ENCODE results near the gene PHAF1. TPM values are rescaled to one million over a fixed set of nuclear protein-coding genes. Genes with fewer than 3 reads are reported as not detected.
A peak's percentile ranks its signal among the peaks of the same experiment; 100 is the strongest.

Gene PHAF1
- total RNA-seq, 1 experiment from 2014 or later: 15.7 TPM

DNA sequence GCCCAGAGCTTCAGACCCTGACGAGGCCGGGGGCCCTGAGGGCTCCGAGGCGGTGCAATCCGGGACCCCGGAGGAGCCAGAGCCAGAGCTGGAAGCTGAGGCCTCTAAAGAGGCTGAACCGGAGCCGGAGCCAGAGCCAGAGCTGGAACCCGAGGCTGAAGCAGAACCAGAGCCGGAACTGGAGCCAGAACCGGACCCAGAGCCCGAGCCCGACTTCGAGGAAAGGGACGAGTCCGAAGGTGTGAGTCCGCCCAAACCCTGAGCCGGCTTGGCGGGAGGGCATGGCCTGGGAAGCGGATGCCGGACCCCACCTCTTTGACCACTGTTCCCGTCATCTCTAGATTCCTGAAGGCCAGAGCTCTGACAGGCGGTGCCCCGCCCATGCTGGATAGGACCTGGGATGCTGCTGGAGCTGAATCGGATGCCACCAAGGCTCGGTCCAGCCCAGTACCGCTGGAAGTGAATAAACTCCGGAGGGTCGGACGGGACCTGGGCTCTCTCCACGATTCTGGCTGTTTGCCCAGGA lies 65.0 kb downstream of the PHAF1 start:
- no TSS peak for BruUV-seq (replicated peaks)
- in situ Hi-C loops (cut with HindIII; ENCODE audit: low pct_unique_long_range_greater_than_20kb, low sequenced_read_pairs): no loop called here
- no peaks in the 10 kb centered on the region for H3K9me3 ChIP-seq (ENCODE audit: control insufficient read depth, insufficient read depth, low read depth, low read length)
- POLR2A ChIA-PET: interaction anchor here (0.5 kb wide), 1 partner anchor 21 kb away, joined by 8 read pairs; no protein-coding TSS in a partner anchor
- H3K36me3 ChIP-seq (ENCODE audit: control insufficient read depth, insufficient read depth, low read length): no peaks in the 10 kb centered on the region; the same call in 1 of the 2 replicates
- H3K27ac ChIP-seq (ENCODE audit: low read length): peak overlapping the region; percentile 18
- CTCF ChIA-PET: no interaction called here
- no peak for DNase-seq (ENCODE audit: low read depth, low spot score)
- peaks cover 14% of the 10 kb centered on the region for H3K4me1 ChIP-seq (ENCODE audit: control insufficient read depth, insufficient read depth, low read length)
- no peaks in the 10 kb centered on the region for H3K27me3 ChIP-seq (ENCODE audit: control insufficient read depth, insufficient read depth, low read length)
- peak overlapping the region; percentile 51 to 64 for H3K4me3 ChIP-seq (ENCODE audit: low read depth in 2 of 2, low read length in 2 of 2)
- intact Hi-C loops (cut with micrococcal nuclease; ENCODE audit: unreplicated experiment): no loop called here
- TF ChIP-seq TCF7L2 (IDR thresholded peaks at IDR 0.05; ENCODE audit: low read depth, low read length) (no peak), SIN3A (IDR thresholded peaks at IDR 0.05; ENCODE audit: borderline replicate concordance, insufficient read depth, low read depth, low read length) (no peak), POLR2AphosphoS5 (IDR thresholded peaks at IDR 0.05; ENCODE audit: low read depth, low read length) (no peak)
- TF ChIP-seq, protein P1, sequence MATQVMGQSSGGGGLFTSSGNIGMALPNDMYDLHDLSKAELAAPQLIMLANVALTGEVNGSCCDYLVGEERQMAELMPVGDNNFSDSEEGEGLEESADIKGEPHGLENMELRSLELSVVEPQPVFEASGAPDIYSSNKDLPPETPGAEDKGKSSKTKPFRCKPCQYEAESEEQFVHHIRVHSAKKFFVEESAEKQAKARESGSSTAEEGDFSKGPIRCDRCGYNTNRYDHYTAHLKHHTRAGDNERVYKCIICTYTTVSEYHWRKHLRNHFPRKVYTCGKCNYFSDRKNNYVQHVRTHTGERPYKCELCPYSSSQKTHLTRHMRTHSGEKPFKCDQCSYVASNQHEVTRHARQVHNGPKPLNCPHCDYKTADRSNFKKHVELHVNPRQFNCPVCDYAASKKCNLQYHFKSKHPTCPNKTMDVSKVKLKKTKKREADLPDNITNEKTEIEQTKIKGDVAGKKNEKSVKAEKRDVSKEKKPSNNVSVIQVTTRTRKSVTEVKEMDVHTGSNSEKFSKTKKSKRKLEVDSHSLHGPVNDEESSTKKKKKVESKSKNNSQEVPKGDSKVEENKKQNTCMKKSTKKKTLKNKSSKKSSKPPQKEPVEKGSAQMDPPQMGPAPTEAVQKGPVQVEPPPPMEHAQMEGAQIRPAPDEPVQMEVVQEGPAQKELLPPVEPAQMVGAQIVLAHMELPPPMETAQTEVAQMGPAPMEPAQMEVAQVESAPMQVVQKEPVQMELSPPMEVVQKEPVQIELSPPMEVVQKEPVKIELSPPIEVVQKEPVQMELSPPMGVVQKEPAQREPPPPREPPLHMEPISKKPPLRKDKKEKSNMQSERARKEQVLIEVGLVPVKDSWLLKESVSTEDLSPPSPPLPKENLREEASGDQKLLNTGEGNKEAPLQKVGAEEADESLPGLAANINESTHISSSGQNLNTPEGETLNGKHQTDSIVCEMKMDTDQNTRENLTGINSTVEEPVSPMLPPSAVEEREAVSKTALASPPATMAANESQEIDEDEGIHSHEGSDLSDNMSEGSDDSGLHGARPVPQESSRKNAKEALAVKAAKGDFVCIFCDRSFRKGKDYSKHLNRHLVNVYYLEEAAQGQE (IDR thresholded peaks at IDR 0.05; ENCODE audit: insufficient read depth in 1 of 2, low read depth in 2 of 2, low read length in 1 of 2): no peak
- TF ChIP-seq, protein P2, sequence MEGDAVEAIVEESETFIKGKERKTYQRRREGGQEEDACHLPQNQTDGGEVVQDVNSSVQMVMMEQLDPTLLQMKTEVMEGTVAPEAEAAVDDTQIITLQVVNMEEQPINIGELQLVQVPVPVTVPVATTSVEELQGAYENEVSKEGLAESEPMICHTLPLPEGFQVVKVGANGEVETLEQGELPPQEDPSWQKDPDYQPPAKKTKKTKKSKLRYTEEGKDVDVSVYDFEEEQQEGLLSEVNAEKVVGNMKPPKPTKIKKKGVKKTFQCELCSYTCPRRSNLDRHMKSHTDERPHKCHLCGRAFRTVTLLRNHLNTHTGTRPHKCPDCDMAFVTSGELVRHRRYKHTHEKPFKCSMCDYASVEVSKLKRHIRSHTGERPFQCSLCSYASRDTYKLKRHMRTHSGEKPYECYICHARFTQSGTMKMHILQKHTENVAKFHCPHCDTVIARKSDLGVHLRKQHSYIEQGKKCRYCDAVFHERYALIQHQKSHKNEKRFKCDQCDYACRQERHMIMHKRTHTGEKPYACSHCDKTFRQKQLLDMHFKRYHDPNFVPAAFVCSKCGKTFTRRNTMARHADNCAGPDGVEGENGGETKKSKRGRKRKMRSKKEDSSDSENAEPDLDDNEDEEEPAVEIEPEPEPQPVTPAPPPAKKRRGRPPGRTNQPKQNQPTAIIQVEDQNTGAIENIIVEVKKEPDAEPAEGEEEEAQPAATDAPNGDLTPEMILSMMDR (IDR thresholded peaks at IDR 0.05): no peak
- ATAC-seq: no peak

DNA sequence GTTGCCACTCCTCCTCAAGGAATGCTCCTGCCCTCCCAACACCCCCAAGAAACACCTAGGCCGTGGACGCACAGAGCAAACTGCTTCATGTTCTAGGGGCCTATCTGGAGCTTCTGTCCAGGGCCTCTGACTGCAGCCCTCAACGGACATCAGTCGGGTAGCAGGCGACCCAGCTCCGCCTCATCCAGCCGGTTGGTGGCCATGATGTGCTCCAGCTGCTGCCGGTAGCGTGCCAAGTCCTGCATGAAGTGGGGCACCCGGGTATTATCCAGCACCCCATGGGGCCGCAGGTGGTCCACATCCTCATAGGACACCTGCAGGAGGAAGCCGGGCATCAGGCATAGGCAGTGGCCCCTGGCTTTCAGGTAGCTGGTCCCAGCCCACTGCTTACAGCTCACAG lies 66.9 kb downstream of the PHAF1 start:
- H3K27me3 ChIP-seq (ENCODE audit: control insufficient read depth, insufficient read depth, low read length): no peaks in the 10 kb centered on the region
- no peaks in the 10 kb centered on the region for H3K9me3 ChIP-seq (ENCODE audit: control insufficient read depth, insufficient read depth, low read depth, low read length)
- ChIA-PET POLR2A (interaction anchor here (0.6 kb wide), 1 partner anchor 57 kb away, joined by 14 read pairs; no protein-coding TSS in a partner anchor), CTCF (no interaction called here)
- ATAC-seq (no peak), DNase-seq (ENCODE audit: low read depth, low spot score) (no peak)
- BruUV-seq (replicated peaks): no TSS peak
- no peak overlapping the region for H3K27ac ChIP-seq (ENCODE audit: low read length)
- 0 out of 2 replicates have a peak, but pooled peaks have one; percentile 27 for TF ChIP-seq POLR2AphosphoS5 (IDR thresholded peaks at IDR 0.05; ENCODE audit: low read depth, low read length)
- no peak for TF ChIP-seq SIN3A (IDR thresholded peaks at IDR 0.05; ENCODE audit: borderline replicate concordance, insufficient read depth, low read depth, low read length)
- TF ChIP-seq, protein P1 (IDR thresholded peaks at IDR 0.05; ENCODE audit: insufficient read depth in 1 of 2, low read depth in 2 of 2, low read length in 1 of 2): no peak
- TF ChIP-seq TCF7L2 (IDR thresholded peaks at IDR 0.05; ENCODE audit: low read depth, low read length): no peak
- in situ Hi-C loops (cut with HindIII; ENCODE audit: low pct_unique_long_range_greater_than_20kb, low sequenced_read_pairs): no loop called here
- intact Hi-C loops (cut with micrococcal nuclease; ENCODE audit: unreplicated experiment): no loop called here
- 0 out of 2 replicates have a peak, but pooled peaks cover 4% of the 10 kb centered on the region for H3K4me1 ChIP-seq (ENCODE audit: control insufficient read depth, insufficient read depth, low read length)
- H3K36me3 ChIP-seq (ENCODE audit: control insufficient read depth, insufficient read depth, low read length): no peaks in the 10 kb centered on the region; the same call in 1 of the 2 replicates
- no peak overlapping the region for H3K4me3 ChIP-seq (ENCODE audit: low read depth in 2 of 2, low read length in 2 of 2)

Measured in Panc1 (cell line).